Karpas-422 (cell line): ENCODE results near the gene DHX30. TPM values are rescaled to one million over a fixed set of nuclear protein-coding genes. Genes with fewer than 3 reads are reported as not detected.
"Not testable (repeated sequence)": the region's sequence is repeated elsewhere in the genome, so short reads cannot be mapped to it uniquely, and the experiment has no call there.

Source experiments
- DNase-seq: peaks from one replicate; pipeline ENCODE4 v3.0.0-alpha.2; 2015
- H2AFZ ChIP-seq: fragments of 200-600 bp; sonication (generic); 2 replicates; pipeline ENCODE4 v1.6.1; 2014; ENCODE audit warnings: antibody characterized with exemption, low read length, mixed read lengths
- H3K27ac ChIP-seq: fragments of 200-600 bp; sonication (generic); 2 replicates; pipeline ENCODE4 v1.5.1; 2014; ENCODE audit warnings: mild to moderate bottlenecking, low read length, moderate library complexity
- H3K27me3 ChIP-seq: fragments of 200-600 bp; sonication (generic); 2 replicates; pipeline ENCODE4 v1.6.1; 2014; ENCODE audit warnings: low read length, mixed read lengths
- H3K36me3 ChIP-seq: fragments of 200-600 bp; sonication (generic); 2 replicates; pipeline ENCODE4 v1.6.1; 2014; ENCODE audit warnings: low read length, mixed read lengths; ENCODE audit not compliant: insufficient read depth
- H3K4me1 ChIP-seq: fragments of 200-600 bp; sonication (generic); 2 replicates; pipeline ENCODE4 v1.6.1; 2014; ENCODE audit warnings: mild to moderate bottlenecking, low read length, mixed read lengths
- H3K4me2 ChIP-seq: fragments of 200-600 bp; sonication (generic); 2 replicates; pipeline ENCODE4 v1.6.1; 2014; ENCODE audit warnings: low read length, low read depth, mild to moderate bottlenecking; ENCODE audit not compliant: poor library complexity, severe bottlenecking
- H3K4me3 ChIP-seq: fragments of 200-600 bp; sonication (generic); 2 replicates; pipeline ENCODE4 v1.5.1; 2014; ENCODE audit warnings: mild to moderate bottlenecking, antibody characterized with exemption, low read length, mixed read lengths
- H3K79me2 ChIP-seq: fragments of 200-600 bp; sonication (generic); 2 replicates; pipeline ENCODE4 v1.6.1; 2014; ENCODE audit warnings: mild to moderate bottlenecking, low read length, mixed read lengths
- H3K9ac ChIP-seq: fragments of 200-600 bp; sonication (generic); 2 replicates; pipeline ENCODE4 v1.6.0; 2014; ENCODE audit warnings: low read length
- H3K9me2 ChIP-seq: fragments of 200-600 bp; sonication (generic), shearing (Covaris generic); replicated peaks from 2 replicates; pipeline ENCODE4 v1.6.0; 2014; ENCODE audit warnings: mild to moderate bottlenecking, low read length, moderate library complexity; ENCODE audit not compliant: insufficient read depth
- H3K9me3 ChIP-seq: fragments of 300-700, 200-600 bp; sonication (generic); 2 replicates; pipeline ENCODE4 v1.6.1; 2014; ENCODE audit warnings: low read length, mixed read lengths
- H4K20me1 ChIP-seq: fragments of 200-600 bp; sonication (generic); 2 replicates; pipeline ENCODE4 v1.6.1; 2014; ENCODE audit warnings: mild to moderate bottlenecking, antibody characterized with exemption, low read length, low read depth; ENCODE audit not compliant: insufficient read depth
- total RNA-seq: library from RNA; depleted of rRNA; stranded (reverse); fragments of >200 nt; shearing (Covaris generic); gene quantifications from 2 replicates; pipeline ENCODE4 v1.2.3, GENCODE V29; 2014; ENCODE audit warnings: low replicate concordance

The DHX30 gene
- total RNA-seq, 1 experiment from 2014 or later = 58.6 TPM

DNA sequence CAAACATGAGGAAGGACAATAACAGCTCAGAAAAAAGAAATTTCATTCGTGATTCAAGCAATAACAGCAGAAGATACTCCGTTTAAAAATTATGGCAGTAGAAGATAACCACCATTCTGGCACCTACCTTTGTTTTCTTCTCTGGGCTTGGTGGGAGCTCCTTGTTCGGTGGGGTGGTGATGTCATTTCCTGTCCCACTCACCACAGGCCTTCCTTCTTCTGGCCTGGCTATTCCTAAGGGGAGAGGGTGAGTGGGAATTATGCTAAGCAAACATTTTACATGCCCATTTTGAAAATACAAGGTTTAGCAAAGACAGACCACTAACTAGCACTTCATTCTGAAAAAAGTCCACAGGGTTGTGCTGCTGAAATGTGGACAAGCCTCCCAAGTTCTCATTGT lies 74.4 kb downstream of the DHX30 start:
- H4K20me1 ChIP-seq = no peaks in the 10 kb centered on the region
- H3K79me2 ChIP-seq = no peaks in the 10 kb centered on the region
- no peaks in the 10 kb centered on the region for H3K9me2 ChIP-seq
- no peak overlapping the region for H2AFZ ChIP-seq
- no peaks in the 10 kb centered on the region for H3K9me3 ChIP-seq
- no peak for DNase-seq
- H3K36me3 ChIP-seq = peaks cover 3% of the 10 kb centered on the region; the same call in 1 of the 2 replicates
- no peak overlapping the region for H3K27ac ChIP-seq
- no peak overlapping the region for H3K4me3 ChIP-seq
- no peak overlapping the region for H3K9ac ChIP-seq
- H3K4me1 ChIP-seq = no peaks in the 10 kb centered on the region
- H3K4me2 ChIP-seq = no peak overlapping the region
- H3K27me3 ChIP-seq = no peaks in the 10 kb centered on the region

DNA sequence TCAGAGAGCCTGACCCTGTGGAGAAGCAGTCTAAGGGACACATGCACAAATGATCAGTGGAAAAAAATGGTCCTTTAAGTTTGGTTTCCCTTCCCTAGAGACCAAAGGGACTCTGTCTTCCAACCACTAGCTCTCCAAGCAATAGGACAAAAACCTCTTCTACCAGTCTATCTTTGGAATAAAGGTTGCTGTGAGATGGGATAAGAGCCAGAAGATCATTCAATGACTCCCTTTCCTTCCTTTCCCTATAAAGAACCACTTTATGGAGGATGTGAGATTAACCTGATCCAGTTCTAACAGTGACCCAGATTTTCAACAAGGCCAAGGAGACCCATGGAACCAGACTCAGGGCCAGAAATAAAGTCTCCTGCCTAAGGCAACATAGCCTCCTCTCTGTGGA lies 74.8 kb downstream of the DHX30 start:
- Histone ChIP-seq H3K4me3 (no peak overlapping the region), H3K4me1 (no peaks in the 10 kb centered on the region)

DNA sequence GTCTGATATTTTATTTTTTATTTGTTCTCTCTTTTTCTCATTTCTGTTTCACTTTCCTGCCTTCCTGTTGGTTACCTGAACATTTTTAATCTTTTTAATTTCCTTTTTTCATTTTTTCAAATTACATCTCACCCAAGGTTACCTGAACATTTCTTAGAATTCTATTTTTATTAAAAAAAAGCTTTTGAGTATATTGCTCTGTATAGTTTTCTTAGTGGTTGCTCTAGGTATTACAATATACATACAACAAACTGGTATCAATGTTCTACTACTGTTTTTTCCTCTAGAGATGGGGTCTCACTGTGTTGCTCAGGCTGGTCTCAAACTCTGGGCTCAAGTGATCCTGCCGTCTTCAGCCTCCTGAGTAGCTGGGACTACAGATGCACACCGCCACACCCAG lies 79.4 kb downstream of the DHX30 start:
- Histone ChIP-seq H3K9ac (no peak overlapping the region), H4K20me1 (no peaks in the 10 kb centered on the region), H3K4me1 (no peaks in the 10 kb centered on the region), H3K9me2 (no peaks in the 10 kb centered on the region), H3K4me3 (no peak overlapping the region), H3K36me3 (no peaks in the 10 kb centered on the region), H3K27me3 (no peaks in the 10 kb centered on the region), H3K79me2 (0 out of 2 replicates have a peak, but pooled peaks cover 4% of the 10 kb centered on the region), H3K9me3 (no peaks in the 10 kb centered on the region), H2AFZ (no peak overlapping the region), H3K4me2 (no peak overlapping the region), H3K27ac (no peak overlapping the region)
- DNase-seq = no peak

More for the DNA sequence above, 74.8 kb downstream of the DHX30 start:
- Histone ChIP-seq H4K20me1 (no peaks in the 10 kb centered on the region), H3K27ac (no peak overlapping the region), H3K79me2 (no peaks in the 10 kb centered on the region), H3K9me3 (no peaks in the 10 kb centered on the region), H3K9me2 (no peaks in the 10 kb centered on the region), H3K4me2 (no peak overlapping the region), H3K9ac (no peak overlapping the region), H2AFZ (no peak overlapping the region), H3K36me3 (peaks cover 3% of the 10 kb centered on the region; the same call in 1 of the 2 replicates), H3K27me3 (no peaks in the 10 kb centered on the region)
- DNase-seq = no peak

DNA sequence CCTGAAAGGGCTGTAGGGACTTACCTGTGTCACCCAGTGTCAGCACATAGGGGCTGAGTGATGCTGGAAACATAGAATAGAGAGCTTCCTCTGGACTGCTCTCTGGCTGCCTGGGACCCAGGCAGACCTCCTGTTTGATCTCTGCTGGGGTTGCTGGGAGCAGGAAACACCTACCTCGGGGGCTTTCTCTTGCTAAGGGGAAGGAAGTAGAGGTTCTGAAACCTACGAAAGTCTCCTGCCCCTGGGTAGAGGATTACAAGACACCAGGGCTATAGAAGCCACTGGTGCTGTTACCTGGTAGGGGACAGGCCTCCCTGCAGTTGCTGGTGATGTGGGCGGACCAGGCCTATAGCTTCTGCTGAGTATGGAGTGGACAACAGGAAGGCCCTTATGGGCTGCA lies 81.7 kb downstream of the DHX30 start:
- Histone ChIP-seq H2AFZ (no peak overlapping the region), H3K9me3 (no peaks in the 10 kb centered on the region), H3K36me3 (no peaks in the 10 kb centered on the region), H4K20me1 (no peaks in the 10 kb centered on the region), H3K9me2 (no peaks in the 10 kb centered on the region), H3K27me3 (no peaks in the 10 kb centered on the region), H3K4me3 (no peak overlapping the region), H3K27ac (no peak overlapping the region), H3K4me2 (no peak overlapping the region), H3K9ac (no peak overlapping the region), H3K4me1 (no peaks in the 10 kb centered on the region), H3K79me2 (0 out of 2 replicates have a peak, but pooled peaks cover 4% of the 10 kb centered on the region)
- DNase-seq = no peak

DNA sequence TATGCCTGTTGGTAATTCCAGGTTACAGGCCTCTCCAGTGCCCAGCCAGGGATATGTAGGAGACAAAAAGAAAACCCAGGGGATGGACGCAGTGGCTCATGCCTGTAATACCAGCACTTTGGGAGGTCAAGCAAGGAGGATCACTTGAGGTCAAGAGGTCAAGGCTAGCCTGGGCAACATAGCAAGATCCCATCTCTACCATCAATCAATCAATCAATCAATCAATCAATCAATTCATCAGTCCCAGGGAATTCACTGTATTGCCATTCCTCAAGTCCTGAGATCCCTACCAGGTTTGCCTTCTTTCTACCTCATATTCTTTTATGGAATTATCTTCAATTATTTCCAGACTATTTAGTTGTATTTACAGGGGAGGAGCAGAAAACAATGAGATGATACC lies 82.2 kb downstream of the DHX30 start:
- no peak overlapping the region for H2AFZ ChIP-seq
- H3K4me3 ChIP-seq = no peak overlapping the region
- no peak overlapping the region for H3K27ac ChIP-seq
- no peak for DNase-seq
- 0 out of 2 replicates have a peak, but pooled peaks cover 4% of the 10 kb centered on the region for H3K79me2 ChIP-seq
- H3K4me1 ChIP-seq = no peaks in the 10 kb centered on the region
- no peaks in the 10 kb centered on the region for H3K36me3 ChIP-seq
- H3K9me2 ChIP-seq = no peaks in the 10 kb centered on the region
- H3K9me3 ChIP-seq = no peaks in the 10 kb centered on the region
- H3K4me2 ChIP-seq = no peak overlapping the region
- no peaks in the 10 kb centered on the region for H3K27me3 ChIP-seq
- no peaks in the 10 kb centered on the region for H4K20me1 ChIP-seq
- H3K9ac ChIP-seq = no peak overlapping the region

DNA sequence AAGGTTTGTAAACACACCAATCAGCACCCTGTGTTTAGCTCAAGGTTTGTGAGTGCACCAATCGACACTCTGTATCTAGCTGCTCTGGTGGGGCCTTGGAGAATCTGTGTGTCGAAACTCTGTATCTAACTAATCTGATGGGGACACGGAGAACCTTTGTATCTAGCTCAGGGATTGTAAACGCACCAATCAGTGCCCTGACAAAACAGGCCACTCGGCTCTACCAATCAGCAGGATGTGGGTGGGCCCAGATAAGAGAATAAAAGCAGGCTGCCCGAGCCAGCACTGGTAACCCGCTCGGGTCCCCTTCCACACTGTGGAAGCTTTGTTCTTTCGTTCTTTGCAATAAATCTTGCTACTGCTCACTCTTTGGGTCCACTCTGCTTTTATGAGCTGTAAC lies 85.1 kb downstream of the DHX30 start:
- H4K20me1 ChIP-seq, H3K9me3 ChIP-seq, H3K27me3 ChIP-seq, H3K4me1 ChIP-seq, H2AFZ ChIP-seq, H3K4me2 ChIP-seq, H3K9me2 ChIP-seq, H3K27ac ChIP-seq, H3K4me3 ChIP-seq, H3K9ac ChIP-seq, H3K36me3 ChIP-seq, DNase-seq, H3K79me2 ChIP-seq: not testable (repeated sequence)

DNA sequence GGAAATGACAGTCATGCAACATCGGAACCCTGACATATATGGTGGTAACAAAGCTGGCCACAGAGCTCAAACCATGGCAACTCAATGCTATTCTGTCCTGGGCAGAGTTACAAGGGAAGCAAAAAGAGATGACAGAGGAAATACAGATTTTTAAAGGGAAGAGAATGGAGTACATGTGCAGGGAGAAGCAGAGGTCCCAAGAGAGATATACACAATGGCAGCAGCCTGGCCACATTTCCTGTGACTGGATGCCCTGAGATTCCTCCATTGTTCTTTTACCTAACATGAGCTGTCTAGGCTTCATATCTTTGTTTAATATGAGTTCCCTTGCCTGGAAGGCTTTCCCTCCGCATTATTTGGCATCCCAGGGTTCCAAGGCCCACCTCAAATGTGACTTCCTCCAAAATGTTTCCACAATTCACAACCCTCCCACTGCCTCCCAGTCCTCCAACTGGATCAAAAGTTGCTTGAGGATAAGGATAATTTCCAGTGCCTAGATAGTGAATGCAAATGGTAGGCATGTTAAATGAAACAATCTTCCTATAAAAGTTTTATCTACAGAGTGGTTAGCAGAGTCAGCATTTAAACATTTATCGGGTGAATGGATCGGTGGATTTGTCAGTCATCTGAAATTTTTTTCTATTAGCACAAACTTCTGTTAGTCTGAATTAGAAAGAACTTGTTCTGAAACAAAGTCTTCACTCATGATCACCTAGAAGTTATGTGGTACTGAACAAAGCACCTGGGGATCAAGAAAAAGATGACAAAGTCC lies 86.2 kb downstream of the DHX30 start:
- DNase-seq = no peak
- H3K4me3 ChIP-seq = no peak overlapping the region
- no peaks in the 10 kb centered on the region for H3K36me3 ChIP-seq

DNA sequence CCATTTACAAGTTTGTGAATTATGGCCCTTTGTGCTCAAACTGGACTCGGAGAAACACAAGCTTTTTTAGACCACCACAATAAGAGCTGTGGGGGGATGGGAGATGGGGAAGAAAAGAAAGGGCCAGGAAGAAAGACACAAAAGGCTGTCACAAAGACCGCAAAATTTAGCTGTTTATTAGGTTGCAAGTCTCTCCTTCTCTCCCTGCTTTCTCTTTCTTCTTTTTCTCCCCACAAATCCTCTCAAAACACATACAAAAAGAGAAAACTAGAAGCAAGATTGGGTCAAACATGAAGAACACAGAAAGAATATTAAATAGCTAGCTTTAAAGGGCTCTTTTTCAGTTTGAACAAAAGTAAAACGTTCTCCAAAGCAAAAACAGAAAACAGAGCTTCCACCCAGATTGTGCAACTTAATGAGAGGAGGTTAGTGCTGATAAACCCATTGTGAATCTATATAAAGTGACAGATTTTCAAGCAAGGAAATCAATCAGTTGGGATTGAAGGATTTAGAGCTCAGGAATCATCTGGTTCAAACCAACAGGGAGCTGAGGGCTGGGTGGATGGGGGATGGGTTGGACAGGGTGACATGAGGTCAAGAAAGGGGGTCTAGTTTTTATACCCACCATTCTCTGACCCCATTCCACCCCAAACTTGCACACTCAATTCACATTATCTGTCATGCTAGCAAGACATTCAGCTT lies 87.3 kb downstream of the DHX30 start:
- no peak overlapping the region for H2AFZ ChIP-seq
- H4K20me1 ChIP-seq = no peaks in the 10 kb centered on the region
- H3K9ac ChIP-seq = no peak overlapping the region
- no peak overlapping the region for H3K4me2 ChIP-seq
- H3K27ac ChIP-seq = no peak overlapping the region
- no peak for DNase-seq
- H3K27me3 ChIP-seq = no peaks in the 10 kb centered on the region
- no peaks in the 10 kb centered on the region for H3K9me3 ChIP-seq
- no peaks in the 10 kb centered on the region for H3K4me1 ChIP-seq
- peaks cover under 1% of the 10 kb centered on the region; the same call in 1 of the 2 replicates for H3K79me2 ChIP-seq
- H3K9me2 ChIP-seq = no peaks in the 10 kb centered on the region
- H3K4me3 ChIP-seq = no peak overlapping the region
- H3K36me3 ChIP-seq = no peaks in the 10 kb centered on the region

More for the DNA sequence above, 86.2 kb downstream of the DHX30 start:
- Histone ChIP-seq H3K9me3 (no peaks in the 10 kb centered on the region), H3K27me3 (no peaks in the 10 kb centered on the region), H2AFZ (no peak overlapping the region), H3K4me2 (no peak overlapping the region), H3K4me1 (no peaks in the 10 kb centered on the region), H3K27ac (no peak overlapping the region), H3K9ac (no peak overlapping the region), H4K20me1 (no peaks in the 10 kb centered on the region), H3K9me2 (no peaks in the 10 kb centered on the region), H3K79me2 (0 out of 2 replicates have a peak, but pooled peaks cover 4% of the 10 kb centered on the region)
